ENCODE results near the gene UNC79.

Gene UNC79

GRCh38 chr14:93749076-93749420, 318.3 kb downstream of the UNC79 start:
- DNase-seq (ENCODE audit: low read depth in 2 of 2) = no peak

- no peak for DNase-seq (ENCODE audit: low read depth in 2 of 2)
These were observed 321.4 kb downstream of the UNC79 start for GRCh38 chr14:93751946-93752655.

GRCh38 chr14:93752980-93753561, 322.3 kb downstream of the UNC79 start:
- DNase-seq (ENCODE audit: low read depth in 2 of 2) = no peak

GRCh38 chr14:93753647-93754046, 322.9 kb downstream of the UNC79 start:
- no peak for DNase-seq (ENCODE audit: low read depth in 2 of 2)

GRCh38 chr14:93757206-93757605, 326.5 kb downstream of the UNC79 start:
- no peak for DNase-seq (ENCODE audit: low read depth in 2 of 2)

Measured in stimulated activated CD8-positive, alpha-beta memory T cell treated with anti-CD3 and anti-CD28 coated beads, Interleukin-15, amount 100 ng/mL, for 48 hours (primary cell).